MM.1S (cell line): ENCODE results near the gene SEC22C.

Experiments used
- EZH2 ChIP-seq: fragments of 300-600 bp; sonication (generic); optimal IDR thresholded peaks from 2 replicates; pipeline ENCODE3; 2017; ENCODE audit warnings: low read depth, mild to moderate bottlenecking, antibody characterized with exemption, low read length, mixed read lengths
- TF ChIP-seq, protein P1 (sequence below): fragments of 300-600 bp; sonication (generic); IDR thresholded peaks from 2 replicates; pipeline ENCODE4 v1.5.1; 2016; ENCODE audit warnings: antibody characterized with exemption, low read length, mixed read lengths

DNA sequence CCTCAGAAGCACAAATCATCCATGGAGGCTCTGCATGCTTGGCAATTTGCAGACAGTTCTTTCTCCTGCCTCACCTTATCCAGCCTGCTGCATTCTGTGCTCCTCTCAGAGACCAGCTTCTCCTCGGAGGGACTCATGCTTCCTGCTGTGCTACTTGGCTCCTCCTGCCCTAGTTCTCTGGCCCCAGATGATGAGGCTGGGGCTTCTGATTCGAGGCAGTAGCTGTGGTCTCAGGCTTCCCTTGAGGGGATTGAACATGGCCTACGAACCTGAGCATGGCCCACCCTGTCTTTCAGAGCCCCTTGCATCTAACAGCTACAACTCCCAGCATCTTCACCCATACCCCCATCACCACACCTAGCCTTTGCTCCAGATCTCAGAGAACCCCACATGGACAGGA lies 72.7 kb downstream of the SEC22C start:
- TF ChIP-seq, protein P1, sequence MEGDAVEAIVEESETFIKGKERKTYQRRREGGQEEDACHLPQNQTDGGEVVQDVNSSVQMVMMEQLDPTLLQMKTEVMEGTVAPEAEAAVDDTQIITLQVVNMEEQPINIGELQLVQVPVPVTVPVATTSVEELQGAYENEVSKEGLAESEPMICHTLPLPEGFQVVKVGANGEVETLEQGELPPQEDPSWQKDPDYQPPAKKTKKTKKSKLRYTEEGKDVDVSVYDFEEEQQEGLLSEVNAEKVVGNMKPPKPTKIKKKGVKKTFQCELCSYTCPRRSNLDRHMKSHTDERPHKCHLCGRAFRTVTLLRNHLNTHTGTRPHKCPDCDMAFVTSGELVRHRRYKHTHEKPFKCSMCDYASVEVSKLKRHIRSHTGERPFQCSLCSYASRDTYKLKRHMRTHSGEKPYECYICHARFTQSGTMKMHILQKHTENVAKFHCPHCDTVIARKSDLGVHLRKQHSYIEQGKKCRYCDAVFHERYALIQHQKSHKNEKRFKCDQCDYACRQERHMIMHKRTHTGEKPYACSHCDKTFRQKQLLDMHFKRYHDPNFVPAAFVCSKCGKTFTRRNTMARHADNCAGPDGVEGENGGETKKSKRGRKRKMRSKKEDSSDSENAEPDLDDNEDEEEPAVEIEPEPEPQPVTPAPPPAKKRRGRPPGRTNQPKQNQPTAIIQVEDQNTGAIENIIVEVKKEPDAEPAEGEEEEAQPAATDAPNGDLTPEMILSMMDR: no peak
- TF ChIP-seq EZH2: no peak
